Ishikawa (cell line): Measurements from ENCODE around the gene AKR1C2.

Experiments used
- EP300 ChIP-seq: IDR thresholded peaks from 2 replicates; pipeline ENCODE4 v1.6.1; 2012; ENCODE audit warnings: borderline replicate concordance
- NFIC ChIP-seq: IDR thresholded peaks from 2 replicates; pipeline ENCODE4 v1.6.1; 2012
- YY1 ChIP-seq: IDR thresholded peaks from 2 replicates; pipeline ENCODE4 v1.6.1; 2012; ENCODE audit warnings: low read depth
- TF ChIP-seq, protein P1 (sequence below): IDR thresholded peaks from 2 replicates; pipeline ENCODE4 v1.6.1; 2012; ENCODE audit warnings: low read depth, mild to moderate bottlenecking

DNA sequence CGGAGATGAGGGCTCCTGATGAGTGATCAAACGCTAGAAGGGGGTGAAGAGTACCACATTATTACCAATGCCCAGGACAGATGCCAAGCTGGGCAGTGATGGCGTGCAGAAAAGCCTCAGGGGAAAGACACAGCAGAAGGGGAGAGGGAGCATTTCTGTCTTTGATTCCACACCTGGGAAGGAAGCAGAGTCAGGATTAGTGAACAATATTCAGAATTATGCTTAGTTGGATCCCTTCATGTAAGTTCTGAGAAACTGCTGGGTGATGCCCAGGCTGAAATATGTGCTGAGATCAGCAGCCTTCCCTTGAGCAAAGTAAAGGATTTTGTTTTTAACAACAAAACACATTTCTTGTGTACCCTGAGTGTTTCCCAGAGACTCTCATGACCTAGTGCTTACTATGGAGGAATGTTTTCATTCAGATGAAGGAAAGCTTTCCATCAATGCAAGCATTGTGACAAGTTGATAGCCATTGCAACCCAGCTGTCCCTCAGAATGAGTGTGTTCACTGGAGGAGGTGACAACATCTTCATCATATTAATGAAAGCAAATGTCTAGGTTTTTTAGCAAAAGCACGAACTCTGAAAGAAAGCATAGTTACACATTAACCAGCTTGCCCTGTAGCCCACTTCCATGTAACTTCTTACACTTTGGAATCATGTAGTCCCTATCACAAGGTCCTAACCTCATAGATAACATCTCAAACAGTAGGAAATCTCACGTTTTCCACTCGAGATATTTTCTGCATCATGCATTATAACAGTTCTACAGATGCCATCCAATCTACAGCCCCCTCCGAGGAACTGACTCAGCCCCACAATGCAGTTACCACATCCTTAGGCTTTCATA lies 64.2 kb downstream of the AKR1C2 start:
- TF ChIP-seq NFIC: no peak
- TF ChIP-seq, protein P1, sequence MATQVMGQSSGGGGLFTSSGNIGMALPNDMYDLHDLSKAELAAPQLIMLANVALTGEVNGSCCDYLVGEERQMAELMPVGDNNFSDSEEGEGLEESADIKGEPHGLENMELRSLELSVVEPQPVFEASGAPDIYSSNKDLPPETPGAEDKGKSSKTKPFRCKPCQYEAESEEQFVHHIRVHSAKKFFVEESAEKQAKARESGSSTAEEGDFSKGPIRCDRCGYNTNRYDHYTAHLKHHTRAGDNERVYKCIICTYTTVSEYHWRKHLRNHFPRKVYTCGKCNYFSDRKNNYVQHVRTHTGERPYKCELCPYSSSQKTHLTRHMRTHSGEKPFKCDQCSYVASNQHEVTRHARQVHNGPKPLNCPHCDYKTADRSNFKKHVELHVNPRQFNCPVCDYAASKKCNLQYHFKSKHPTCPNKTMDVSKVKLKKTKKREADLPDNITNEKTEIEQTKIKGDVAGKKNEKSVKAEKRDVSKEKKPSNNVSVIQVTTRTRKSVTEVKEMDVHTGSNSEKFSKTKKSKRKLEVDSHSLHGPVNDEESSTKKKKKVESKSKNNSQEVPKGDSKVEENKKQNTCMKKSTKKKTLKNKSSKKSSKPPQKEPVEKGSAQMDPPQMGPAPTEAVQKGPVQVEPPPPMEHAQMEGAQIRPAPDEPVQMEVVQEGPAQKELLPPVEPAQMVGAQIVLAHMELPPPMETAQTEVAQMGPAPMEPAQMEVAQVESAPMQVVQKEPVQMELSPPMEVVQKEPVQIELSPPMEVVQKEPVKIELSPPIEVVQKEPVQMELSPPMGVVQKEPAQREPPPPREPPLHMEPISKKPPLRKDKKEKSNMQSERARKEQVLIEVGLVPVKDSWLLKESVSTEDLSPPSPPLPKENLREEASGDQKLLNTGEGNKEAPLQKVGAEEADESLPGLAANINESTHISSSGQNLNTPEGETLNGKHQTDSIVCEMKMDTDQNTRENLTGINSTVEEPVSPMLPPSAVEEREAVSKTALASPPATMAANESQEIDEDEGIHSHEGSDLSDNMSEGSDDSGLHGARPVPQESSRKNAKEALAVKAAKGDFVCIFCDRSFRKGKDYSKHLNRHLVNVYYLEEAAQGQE: no peak
- TF ChIP-seq YY1: no peak
- no peak for TF ChIP-seq EP300
